Urinary bladder (tissue), 4 donors: ENCODE results near the gene LSM2. TPM values are rescaled to one million over a fixed set of nuclear protein-coding genes. Genes with fewer than 3 reads are reported as not detected.
"Not testable (repeated sequence)": the region's sequence is repeated elsewhere in the genome, so short reads cannot be mapped to it uniquely, and the experiment has no call there.

Experiments used
- DNase-seq: peaks from one replicate; pipeline ENCODE4 v3.0.0-alpha.2; 2015; ENCODE audit errors: extremely low spot score
- H3K27ac ChIP-seq: one replicate; pipeline ENCODE4 v1.5.1; 2013; ENCODE audit warnings: low read depth, mild to moderate bottlenecking, moderate library complexity
- H3K36me3 ChIP-seq: one replicate; pipeline ENCODE4 v1.6.1; 2013; ENCODE audit warnings: mild to moderate bottlenecking, moderate library complexity; ENCODE audit not compliant: insufficient read depth
- H3K4me1 ChIP-seq: one replicate; pipeline ENCODE4 v1.6.1; 2013; ENCODE audit warnings: mild to moderate bottlenecking, moderate library complexity; ENCODE audit not compliant: insufficient read depth
- H3K4me3 ChIP-seq: one replicate; pipeline ENCODE4 v1.5.1; 2013; ENCODE audit warnings: low read depth, low read length
- WGBS: extraction: QIAGEN DNeasy Blood & Tissue Kit; methylation state at CpG from one replicate; pipeline ENCODE4 v1.1.7; 2013; 5-methylcytosine and 5-hydroxymethylcytosine counted together
- polyA plus RNA-seq: library from polyadenylated mRNA; stranded (reverse); fragments of 200-250 nt; gene quantifications from one replicate; pipeline ENCODE4 v1.2.3, GENCODE V29; 2013
- total RNA-seq: library from RNA; depleted of rRNA; stranded (reverse); fragments of >200 nt; gene quantifications from one replicate; pipeline ENCODE4 v1.2.3, GENCODE V29; 2014
- donor health status: healthy with polysubstance abuse.
- donor health status: healthy.

LSM2 gene
- total and polyA plus RNA-seq, 2 donors: 22.5 to 69.4 TPM

DNA sequence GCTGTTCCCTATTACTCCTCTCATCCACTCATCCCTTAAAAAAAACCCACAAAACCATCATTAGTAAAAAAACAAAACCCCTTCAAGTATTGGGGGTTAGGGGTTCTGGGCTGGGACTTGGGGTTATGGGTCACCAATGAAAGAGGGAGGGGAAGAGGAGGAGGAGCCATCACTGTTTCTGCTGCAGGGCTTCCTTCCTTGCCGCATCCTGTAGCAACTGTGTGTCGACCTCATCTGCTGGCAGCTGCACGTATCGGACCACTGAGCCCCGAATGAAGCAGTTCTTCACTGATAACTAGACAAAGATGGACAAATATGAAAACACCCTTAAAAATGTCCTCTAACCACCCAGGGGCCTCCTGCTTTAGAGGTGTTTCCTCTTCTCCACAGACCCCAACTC lies 9.2 kb downstream of the LSM2 start:
- WGBS: 62% methylated on average over 5 of the region's 5 CpGs
- no peak overlapping the region for H3K4me3 ChIP-seq
- no peaks in the 10 kb centered on the region for H3K36me3 ChIP-seq
- no peak for DNase-seq
- no peaks in the 10 kb centered on the region for H3K4me1 ChIP-seq
- H3K27ac ChIP-seq: no peak overlapping the region

GRCh38 chr6:31796993-31797385 lies 9.8 kb downstream of the LSM2 start:
- no peak for DNase-seq
- 76% methylated on average over 2 of the region's 2 CpGs for WGBS
- H3K36me3 ChIP-seq: no peaks in the 10 kb centered on the region
- no peak overlapping the region for H3K27ac ChIP-seq
- H3K4me3 ChIP-seq: no peak overlapping the region
- no peaks in the 10 kb centered on the region for H3K4me1 ChIP-seq

- Histone ChIP-seq H3K27ac (peak within 1 kb of the TSS; percentile 98), H3K4me1 (no peaks in the 10 kb centered on the region), H3K36me3 (no peaks in the 10 kb centered on the region), H3K4me3 (peak within 1 kb of the TSS; percentile 90)
- WGBS: under 1% methylated on average over 75 of the region's 75 CpGs
- no peak for DNase-seq
Observed at GRCh38 chr6:31795616-31796298, 11.0 kb downstream of the LSM2 start, which contains the start of gene VARS1. Gene VARS1 (minus strand): TSS chr6:31795752. CDS start chr6:31795217, 535 bp downstream.

- no peak for DNase-seq
- no peaks in the 10 kb centered on the region for H3K4me1 ChIP-seq
- peak overlapping the region; percentile 98 for H3K27ac ChIP-seq
- 1% methylated on average over 44 of the region's 44 CpGs for WGBS
- no peaks in the 10 kb centered on the region for H3K36me3 ChIP-seq
- peak overlapping the region; percentile 90 for H3K4me3 ChIP-seq
Observed at GRCh38 chr6:31794866-31795615, 11.7 kb downstream of the LSM2 start.

GRCh38 chr6:31794294-31794865 lies 12.4 kb downstream of the LSM2 start:
- WGBS: 11% methylated on average over 7 of the region's 7 CpGs

GRCh38 chr6:31793927-31794245 lies 12.9 kb downstream of the LSM2 start:
- not testable (repeated sequence) for H3K4me3 ChIP-seq, H3K4me1 ChIP-seq, H3K36me3 ChIP-seq, DNase-seq
- WGBS: 86% methylated on average over 6 of the region's 6 CpGs
- H3K27ac ChIP-seq: peak overlapping the region; percentile 41

More at GRCh38 chr6:31794294-31794865, 12.4 kb downstream of the LSM2 start:
- Histone ChIP-seq H3K4me3 (peak overlapping the region; percentile 90), H3K27ac (peak overlapping the region; percentile 98), H3K36me3 (no peaks in the 10 kb centered on the region), H3K4me1 (no peaks in the 10 kb centered on the region)
- DNase-seq: no peak

DNA sequence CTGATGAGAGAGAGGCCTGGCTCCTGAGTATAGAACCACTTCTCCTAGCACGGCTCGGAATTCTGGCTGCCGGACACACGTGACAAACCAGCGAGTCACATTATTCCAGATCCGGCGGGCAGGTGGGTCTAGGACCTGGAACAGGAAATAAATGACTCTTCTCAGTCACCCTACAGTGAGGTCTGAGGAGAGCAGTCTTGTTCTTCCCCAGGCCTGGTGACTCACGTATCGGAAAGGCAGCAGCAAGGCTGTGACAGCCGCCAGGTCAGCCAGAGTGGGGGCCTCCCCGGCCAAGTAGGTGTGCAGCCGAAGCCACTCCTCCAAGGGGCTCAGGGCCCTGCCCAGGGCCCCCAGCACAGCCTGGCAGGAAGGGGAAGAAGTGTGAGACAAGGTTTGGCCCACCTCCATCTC lies 14.0 kb downstream of the LSM2 start:
- H3K36me3 ChIP-seq: no peaks in the 10 kb centered on the region
- H3K4me3 ChIP-seq: no peak overlapping the region
- no peak overlapping the region for H3K27ac ChIP-seq
- no peak for DNase-seq
- no peaks in the 10 kb centered on the region for H3K4me1 ChIP-seq
- 85% methylated on average over 12 of the region's 12 CpGs for WGBS

DNA sequence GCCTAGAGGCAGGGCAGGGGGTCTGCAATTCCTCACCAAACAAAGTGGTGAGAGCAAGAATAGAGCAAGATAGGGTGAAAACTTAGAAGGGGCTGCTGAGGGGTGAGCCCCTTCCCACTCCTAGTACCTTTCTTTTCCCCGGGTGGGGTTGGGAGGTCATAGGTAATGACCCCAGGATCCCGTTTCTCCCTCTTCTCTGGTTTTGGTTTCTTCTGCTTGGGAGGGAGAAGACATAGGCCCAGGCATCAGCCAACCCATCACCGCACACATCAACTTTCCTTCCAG lies 14.7 kb downstream of the LSM2 start:
- H3K4me3 ChIP-seq: no peak overlapping the region
- H3K27ac ChIP-seq: no peak overlapping the region
- no peak for DNase-seq
- no peaks in the 10 kb centered on the region for H3K36me3 ChIP-seq
- H3K4me1 ChIP-seq: no peaks in the 10 kb centered on the region
- WGBS: 78% methylated on average over 3 of the region's 3 CpGs

GRCh38 chr6:31791324-31792089 lies 15.3 kb downstream of the LSM2 start:
- H3K36me3 ChIP-seq: no peaks in the 10 kb centered on the region
- no peaks in the 10 kb centered on the region for H3K4me1 ChIP-seq
- 70% methylated on average over 12 of the region's 12 CpGs for WGBS
- no peak for DNase-seq
- no peak overlapping the region for H3K27ac ChIP-seq
- H3K4me3 ChIP-seq: no peak overlapping the region

- Histone ChIP-seq H3K36me3 (no peaks in the 10 kb centered on the region), H3K27ac (no peak overlapping the region), H3K4me3 (no peak overlapping the region), H3K4me1 (no peaks in the 10 kb centered on the region)
- no peak for DNase-seq
- WGBS: 97% methylated on average over 11 of the region's 11 CpGs
Observed at GRCh38 chr6:31785475-31785874, 21.3 kb downstream of the LSM2 start.

DNA sequence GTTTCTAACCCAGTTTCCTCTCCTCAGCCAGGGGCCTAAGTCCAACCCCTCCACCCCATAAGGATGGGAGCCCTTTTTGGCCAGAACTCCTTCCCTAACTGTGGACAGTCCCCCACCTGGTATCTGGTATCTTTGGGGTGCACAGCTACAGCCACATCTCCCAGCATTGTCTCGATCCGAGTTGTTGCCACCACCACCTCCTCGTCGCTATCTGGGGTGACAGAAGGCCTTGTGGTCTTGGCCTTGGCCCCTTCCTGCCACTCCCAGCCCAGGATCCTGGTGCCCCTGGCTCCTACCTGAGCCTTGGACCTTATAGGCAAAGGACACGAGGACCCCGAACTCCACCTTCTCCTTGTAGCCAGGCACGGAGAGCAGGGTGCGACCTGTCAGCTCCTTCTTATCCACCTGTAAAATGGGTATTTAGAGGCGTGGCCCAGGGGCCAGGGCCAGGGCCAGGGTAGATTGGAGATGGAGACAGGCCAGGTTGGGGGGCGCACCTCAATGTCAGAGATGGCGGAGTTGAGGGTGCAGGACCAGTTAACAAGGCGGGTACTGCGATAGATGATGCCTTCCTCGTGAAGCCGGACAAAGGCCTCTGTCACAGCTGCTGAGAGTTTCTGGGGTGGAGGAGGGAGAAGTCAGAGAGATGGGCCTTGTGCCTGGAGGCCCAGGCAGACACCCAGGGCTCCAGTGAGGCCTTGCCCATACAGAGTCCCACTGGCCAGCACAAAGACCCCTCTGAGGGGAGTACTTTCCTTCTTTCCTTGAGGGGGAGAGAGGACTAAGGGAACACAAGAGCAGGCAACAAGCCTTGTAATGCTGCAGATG lies 22.5 kb downstream of the LSM2 start:
- DNase-seq: no peak
- Histone ChIP-seq H3K27ac (no peak overlapping the region), H3K4me3 (no peak overlapping the region), H3K36me3 (no peaks in the 10 kb centered on the region), H3K4me1 (no peaks in the 10 kb centered on the region)
- 94% methylated on average over 15 of the region's 15 CpGs for WGBS

DNA sequence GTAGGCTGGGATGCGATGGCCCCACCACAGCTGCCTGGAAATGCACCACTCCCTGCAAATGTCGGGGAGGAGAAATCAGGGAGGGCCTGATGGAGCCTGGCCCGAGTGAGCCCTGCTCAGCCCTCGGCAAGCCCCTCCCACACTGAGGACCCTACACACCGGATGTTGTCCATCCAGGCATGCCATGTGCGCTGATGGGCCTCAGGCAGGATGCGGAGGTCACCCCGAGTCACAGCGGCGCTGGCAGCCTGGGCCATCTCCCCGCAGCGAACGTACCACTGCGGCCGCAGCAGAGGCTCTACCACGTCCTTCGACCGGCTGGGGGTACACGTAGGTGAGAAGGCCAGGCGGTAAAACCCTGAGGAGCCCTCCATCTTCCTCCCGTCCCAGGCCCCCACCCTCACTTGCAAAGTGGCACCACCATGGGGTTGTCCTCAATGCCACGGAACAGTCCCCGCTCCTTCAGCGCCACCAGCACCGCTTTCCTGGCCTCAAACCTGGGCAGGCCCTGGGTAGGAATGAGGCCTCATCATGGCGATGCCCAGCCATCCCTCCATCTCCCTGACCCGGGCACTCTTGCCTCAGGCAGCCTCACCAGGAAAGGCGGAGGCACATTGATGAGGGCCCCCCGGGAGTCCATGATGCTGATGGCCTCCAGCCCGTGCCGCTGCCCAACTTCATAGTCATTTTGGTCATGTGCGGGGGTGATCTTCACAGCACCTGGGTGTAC lies 24.5 kb downstream of the LSM2 start:
- no peaks in the 10 kb centered on the region for H3K36me3 ChIP-seq
- no peak overlapping the region for H3K4me3 ChIP-seq
- WGBS: 92% methylated on average over 32 of the region's 32 CpGs
- H3K4me1 ChIP-seq: no peaks in the 10 kb centered on the region
- H3K27ac ChIP-seq: no peak overlapping the region
- no peak for DNase-seq
